Neural progenitor cell (in vitro differentiated cells): ENCODE measurements around the gene FHAD1. TPM values are rescaled to one million over a fixed set of nuclear protein-coding genes. Genes with fewer than 3 reads are reported as not detected.

Experiments
- DNase-seq: peaks from one replicate; pipeline ENCODE4 v3.0.0-alpha.2; 2016; ENCODE audit warnings: low spot score
- H2AFZ ChIP-seq: fragments of 200-600 bp; sonication (generic); replicated peaks from 2 replicates; pipeline ENCODE4 v1.6.1; 2016; ENCODE audit warnings: antibody characterized with exemption
- H3F3A ChIP-seq: fragments of 200-600 bp; sonication (generic); 2 replicates; pipeline ENCODE4 v1.6.1; 2016; ENCODE audit warnings: antibody characterized with exemption, low read depth
- H3K27ac ChIP-seq: fragments of 200-600 bp; sonication (generic); 2 replicates; pipeline ENCODE4 v1.5.1; 2016; ENCODE audit warnings: mild to moderate bottlenecking
- H3K27me3 ChIP-seq: fragments of 200-600 bp; sonication (generic); 2 replicates; pipeline ENCODE4 v1.6.1; 2016; ENCODE audit warnings: mild to moderate bottlenecking, moderate library complexity
- H3K36me3 ChIP-seq: fragments of 200-600 bp; sonication (generic); 2 replicates; pipeline ENCODE4 v1.5.1; 2016
- H3K4me1 ChIP-seq: fragments of 200-600 bp; sonication (generic); 2 replicates; pipeline ENCODE4 v1.6.1; 2016; ENCODE audit warnings: mixed run types
- H3K4me2 ChIP-seq: fragments of 200-600 bp; sonication (generic); 2 replicates; pipeline ENCODE4 v1.6.1; 2016
- H3K4me3 ChIP-seq: fragments of 200-600 bp; sonication (generic); 2 replicates; pipeline ENCODE4 v1.5.1; 2016
- H3K79me2 ChIP-seq: fragments of 200-600 bp; sonication (generic); 2 replicates; pipeline ENCODE4 v1.6.1; 2016; ENCODE audit warnings: low read depth
- H3K9ac ChIP-seq: fragments of 200-600 bp; sonication (generic); 2 replicates; pipeline ENCODE4 v1.6.1; 2016
- H3K9me3 ChIP-seq: fragments of 200-600 bp; sonication (generic); 2 replicates; pipeline ENCODE4 v1.5.1; 2016; ENCODE audit warnings: low read depth
- H4K20me1 ChIP-seq: fragments of 200-600 bp; sonication (generic); 2 replicates; pipeline ENCODE4 v1.6.1; 2016; ENCODE audit warnings: low read depth
- H3K27ac Mint-ChIP-seq: 3 replicates; pipeline ENCODE4 v1.8.0; 2021; ENCODE audit warnings: mixed read lengths
- H3K27me3 Mint-ChIP-seq: 2 replicates; pipeline ENCODE4 v1.8.0; 2022; ENCODE audit warnings: low read depth, mild to moderate bottlenecking, inconsistent platforms, moderate library complexity, mixed read lengths; ENCODE audit not compliant: insufficient read depth
- H3K36me3 Mint-ChIP-seq: 3 replicates; pipeline ENCODE4 v1.8.0; 2021; ENCODE audit warnings: mixed read lengths
- H3K4me1 Mint-ChIP-seq: 3 replicates; pipeline ENCODE4 v1.8.0; 2021; ENCODE audit warnings: mixed read lengths
- H3K4me3 Mint-ChIP-seq: 3 replicates; pipeline ENCODE4 v1.8.0; 2021; ENCODE audit warnings: mild to moderate bottlenecking, moderate library complexity, mixed read lengths
- H3K9me3 Mint-ChIP-seq: 3 replicates; pipeline ENCODE4 v1.8.0; 2020; ENCODE audit warnings: mixed read lengths
- CTCF ChIP-seq: fragments of 200-600 bp; sonication (generic); IDR thresholded peaks from 2 replicates; pipeline ENCODE4 v1.5.1; 2017; ENCODE audit warnings: antibody characterized with exemption, mild to moderate bottlenecking
- EZH2 ChIP-seq: fragments of 200-600 bp; sonication (generic); IDR thresholded peaks from 2 replicates; pipeline ENCODE4 v1.6.1; 2017; ENCODE audit warnings: antibody characterized with exemption, mild to moderate bottlenecking, moderate library complexity
- EZH2phosphoT487 ChIP-seq: fragments of 200-600 bp; sonication (generic); IDR thresholded peaks from 2 replicates; pipeline ENCODE4 v1.6.1; 2017; ENCODE audit warnings: antibody characterized with exemption
- total RNA-seq: library from RNA; depleted of rRNA; stranded (reverse); fragments of >200 nt; gene quantifications from 2 replicates; pipeline ENCODE4 v1.2.3, GENCODE V29; 2015; ENCODE audit warnings: low replicate concordance

Gene FHAD1
- total RNA-seq, 1 donor from 2014 or later, result 9.1 TPM

DNA sequence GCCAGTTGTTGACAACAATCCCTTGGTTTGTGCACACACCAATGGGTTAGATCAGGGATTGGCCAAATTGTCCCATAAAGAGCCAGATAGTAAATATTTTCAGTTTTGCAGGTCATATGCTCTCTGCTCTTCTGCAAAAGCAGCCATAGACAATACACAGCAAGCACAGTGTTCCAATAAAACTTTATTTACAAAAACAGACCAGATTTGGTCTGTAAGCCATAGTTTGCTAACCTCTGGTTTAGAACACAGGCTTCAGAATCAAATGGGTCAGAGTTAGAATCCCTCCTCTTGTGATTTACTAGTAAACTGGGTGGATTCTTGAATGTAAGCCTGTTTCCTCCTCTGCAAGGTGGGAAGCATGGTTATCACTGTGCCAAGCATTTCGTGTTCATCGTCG, 97.4 kb downstream of the FHAD1 start:
- H4K20me1 ChIP-seq, result no peaks in the 10 kb centered on the region
- no peaks in the 10 kb centered on the region for H3K27me3 ChIP-seq
- H3K36me3 ChIP-seq, result no peaks in the 10 kb centered on the region
- H3K27ac Mint-ChIP-seq, result no peak overlapping the region
- H3K4me3 ChIP-seq, result no peak overlapping the region
- H3K4me1 Mint-ChIP-seq, result peaks cover 21% of the 10 kb centered on the region
- no peak overlapping the region for H2AFZ ChIP-seq
- no peak overlapping the region for H3K4me2 ChIP-seq
- no peak overlapping the region for H3K27ac ChIP-seq
- no peak for DNase-seq
- no peaks in the 10 kb centered on the region for H3F3A ChIP-seq
- H3K9me3 ChIP-seq, result no peaks in the 10 kb centered on the region
- TF ChIP-seq EZH2 (no peak), CTCF (no peak), EZH2phosphoT487 (no peak)
- H3K4me3 Mint-ChIP-seq, result no peak overlapping the region
- no peak overlapping the region for H3K9ac ChIP-seq
- H3K79me2 ChIP-seq, result no peaks in the 10 kb centered on the region
- H3K27me3 Mint-ChIP-seq, result peaks cover 4% of the 10 kb centered on the region
- H3K36me3 Mint-ChIP-seq, result no peaks in the 10 kb centered on the region
- H3K9me3 Mint-ChIP-seq, result peaks cover 6% of the 10 kb centered on the region
- H3K4me1 ChIP-seq, result no peaks in the 10 kb centered on the region

GRCh38 chr1:15344800-15345704, 98.0 kb downstream of the FHAD1 start:
- no peak overlapping the region for H3K9ac ChIP-seq
- H3K4me3 Mint-ChIP-seq, result no peak overlapping the region
- no peak overlapping the region for H3K27ac Mint-ChIP-seq
- DNase-seq, result no peak
- no peak overlapping the region for H3K4me3 ChIP-seq
- H2AFZ ChIP-seq, result no peak overlapping the region
- H3K36me3 ChIP-seq, result no peaks in the 10 kb centered on the region
- peaks cover 4% of the 10 kb centered on the region for H3K9me3 Mint-ChIP-seq
- peaks cover 19% of the 10 kb centered on the region for H3K4me1 Mint-ChIP-seq
- no peaks in the 10 kb centered on the region for H3K9me3 ChIP-seq
- H3K27me3 ChIP-seq, result no peaks in the 10 kb centered on the region
- no peaks in the 10 kb centered on the region for H4K20me1 ChIP-seq
- no peaks in the 10 kb centered on the region for H3K36me3 Mint-ChIP-seq
- H3F3A ChIP-seq, result no peaks in the 10 kb centered on the region
- peaks cover 4% of the 10 kb centered on the region for H3K27me3 Mint-ChIP-seq
- TF ChIP-seq CTCF, result no peak
- no peak for TF ChIP-seq EZH2phosphoT487
- no peak for TF ChIP-seq EZH2
- H3K4me1 ChIP-seq, result no peaks in the 10 kb centered on the region
- H3K27ac ChIP-seq, result no peak overlapping the region
- no peak overlapping the region for H3K4me2 ChIP-seq
- no peaks in the 10 kb centered on the region for H3K79me2 ChIP-seq

GRCh38 chr1:15345705-15346345, 98.8 kb downstream of the FHAD1 start:
- Histone ChIP-seq H3K79me2 (no peaks in the 10 kb centered on the region), H3F3A (no peaks in the 10 kb centered on the region), H4K20me1 (no peaks in the 10 kb centered on the region), H3K27me3 (no peaks in the 10 kb centered on the region), H3K9me3 (no peaks in the 10 kb centered on the region), H2AFZ (no peak overlapping the region), H3K9ac (no peak overlapping the region), H3K4me3 (no peak overlapping the region), H3K36me3 (no peaks in the 10 kb centered on the region), H3K27ac (no peak overlapping the region), H3K4me2 (no peak overlapping the region), H3K4me1 (no peaks in the 10 kb centered on the region)
- DNase-seq, result no peak
- Mint-ChIP-seq H3K9me3 (no peaks in the 10 kb centered on the region), H3K4me3 (no peak overlapping the region), H3K27me3 (peaks cover 6% of the 10 kb centered on the region), H3K36me3 (no peaks in the 10 kb centered on the region), H3K27ac (no peak overlapping the region), H3K4me1 (peaks cover 15% of the 10 kb centered on the region)
- TF ChIP-seq EZH2phosphoT487, result no peak
- TF ChIP-seq CTCF, result no peak
- TF ChIP-seq EZH2, result no peak
